Thyroid gland (tissue), 4 donors: ENCODE results near the gene NT5C1A. TPM values are rescaled to one million over a fixed set of nuclear protein-coding genes. Genes with fewer than 3 reads are reported as not detected.
A peak's percentile ranks its signal among the peaks of the same experiment; 100 is the strongest.

Source experiments
- DNase-seq, 2 donors: peaks; one replicate each; pipeline ENCODE4 v3.0.0-alpha.2; 2019
- H3K27ac ChIP-seq, 3 donors: fragments of 200-600 bp; sonication (generic); 1 replicate in 2 of 3; 2 replicates in 1 of 3; pipeline ENCODE4 v1.5.1; 2016 to 2019; ENCODE audit warnings: mild to moderate bottlenecking in 1 of 3, moderate library complexity in 1 of 3
- H3K27me3 ChIP-seq: fragments of 200-600 bp; sonication (generic); one replicate; pipeline ENCODE4 v1.5.1; 2019
- H3K36me3 ChIP-seq, 2 donors: fragments of 200-600 bp; sonication (generic); one replicate each; pipeline ENCODE4 v1.5.1; 2016 to 2019
- H3K4me1 ChIP-seq, 2 donors: fragments of 200-600 bp; sonication (generic); one replicate each; pipeline ENCODE4 v1.5.1; 2017 to 2019
- H3K4me3 ChIP-seq, 3 donors: fragments of 200-600 bp; sonication (generic); replicated peaks in 1 of 3; 1 replicate in 2 of 3; 2 replicates in 1 of 3; pipeline ENCODE4 v1.5.1; 2016; ENCODE audit warnings: mild to moderate bottlenecking in 1 of 3
- H3K9me3 ChIP-seq: fragments of 200-600 bp; sonication (generic); one replicate; pipeline ENCODE4 v1.5.1; 2017
- CTCF ChIP-seq, 6 experiments: fragments of 200-600 bp in 3 of 6; fragments of 450-650 bp in 3 of 6; sonication (generic) in 3 of 6; IDR thresholded peaks; one replicate each; pipeline ENCODE4 v1.5.1; 2016 to 2019; ENCODE audit warnings: antibody characterized with exemption in 6 of 6, mild to moderate bottlenecking in 2 of 6, inconsistent platforms in 1 of 6, moderate library complexity in 1 of 6
- POLR2A ChIP-seq, 2 donors: fragments of 450-650 bp; IDR thresholded peaks; one replicate each; pipeline ENCODE4 v1.6.1; 2017; ENCODE audit warnings: antibody characterized with exemption in 2 of 2, mild to moderate bottlenecking in 2 of 2, moderate library complexity in 1 of 2
- WGBS, 2 donors: methylation state at CpG; one replicate each; pipeline ENCODE4 v1.1.5; 2017; 5-methylcytosine and 5-hydroxymethylcytosine counted together
- intact Hi-C: fragments of 100-400 bp; cut with DNase I; formaldehyde crosslinking; loops from one replicate; pipeline ENCODE4 v1.15.1; 2023
- total RNA-seq, 4 donors: library from RNA; depleted of rRNA; stranded (reverse); fragments of >200 nt; gene quantifications; one replicate each; pipeline ENCODE4 v1.2.3, GENCODE V29; 2016

The NT5C1A gene
- total RNA-seq, 4 donors from 2014 or later: 0.33 to 0.73 TPM; not detected in 2

- Histone ChIP-seq H3K9me3 (no peaks in the 10 kb centered on the region), H3K27ac (no peak overlapping the region), H3K4me1 (peaks cover 0 to 4% of the 10 kb centered on the region in 2 donors), H3K4me3 (no peak overlapping the region), H3K36me3 (no peaks in the 10 kb centered on the region), H3K27me3 (no peaks in the 10 kb centered on the region)
- DNase-seq: no peak
- TF ChIP-seq POLR2A (IDR thresholded peaks at IDR 0.05) (no peak), CTCF (IDR thresholded peaks at IDR 0.05) (no peak)
- intact Hi-C loops: no loop called here
- WGBS, 2 donors: 83 to 94% methylated on average over 4 to 5 of the region's 5 CpGs
These were observed 39.6 kb downstream of the NT5C1A start for GRCh38 chr1:39632323-39632681.

DNA sequence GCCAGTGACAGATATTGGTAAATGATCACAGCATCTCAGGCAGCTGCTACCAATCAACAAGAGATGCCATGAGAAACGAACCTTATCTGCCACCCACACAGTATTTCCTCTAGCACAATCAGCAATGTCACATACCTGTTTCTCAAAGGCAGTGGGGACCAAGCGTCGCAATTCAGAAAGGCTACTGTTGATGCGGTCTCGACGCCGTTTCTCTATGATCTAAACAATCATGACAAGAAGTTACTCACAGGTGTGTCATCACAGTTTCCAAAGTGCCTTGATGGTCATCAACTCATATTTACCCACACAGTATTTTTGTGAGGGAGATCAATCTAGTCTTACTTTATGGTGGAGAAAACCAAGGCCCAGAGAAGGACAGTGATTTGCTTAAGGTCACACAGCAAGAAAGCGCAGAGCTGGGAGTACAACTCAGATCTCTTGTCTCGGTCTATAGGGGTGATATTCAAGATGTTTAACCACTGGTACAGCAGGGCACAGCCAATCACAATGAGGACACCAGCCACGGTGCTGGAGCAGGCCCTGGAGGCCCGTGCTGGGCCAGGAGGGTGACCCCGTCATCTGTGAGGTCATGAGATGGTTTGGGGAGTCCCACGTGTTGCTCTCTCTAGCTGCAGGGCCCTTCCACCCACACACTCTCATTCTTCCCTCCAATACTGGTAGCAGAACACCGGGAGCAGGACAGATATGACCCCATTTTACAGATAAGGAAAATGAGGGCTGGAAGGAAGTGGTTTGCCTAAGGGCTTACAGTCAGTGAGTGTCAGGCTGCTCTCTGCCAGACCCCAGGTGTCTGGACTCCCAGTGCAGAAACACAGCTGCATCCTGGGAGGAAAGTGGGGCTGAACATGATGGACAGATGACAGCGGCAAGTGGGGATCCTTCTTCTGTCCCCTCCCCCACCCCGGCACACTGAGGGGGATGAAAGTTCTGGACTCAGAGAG is 40.3 kb downstream of the NT5C1A start:
- TF ChIP-seq POLR2A (IDR thresholded peaks at IDR 0.05) (no peak), CTCF (IDR thresholded peaks at IDR 0.05) (no peak)
- DNase-seq: no peak
- Histone ChIP-seq H3K27ac (no peak overlapping the region), H3K9me3 (no peaks in the 10 kb centered on the region), H3K36me3 (no peaks in the 10 kb centered on the region), H3K4me3 (no peak overlapping the region), H3K4me1 (peaks cover 0 to 4% of the 10 kb centered on the region in 2 donors), H3K27me3 (no peaks in the 10 kb centered on the region)
- WGBS, 2 donors: 85 to 88% methylated on average over 15 to 16 of the region's 16 CpGs
- intact Hi-C loops: no loop called here

- 94 to 96% methylated on average over 11 of the region's 11 CpGs for WGBS, 2 donors
- intact Hi-C loops: no loop called here
- H3K36me3 ChIP-seq: no peaks in the 10 kb centered on the region
- DNase-seq: no peak
- no peak overlapping the region for H3K4me3 ChIP-seq
- TF ChIP-seq POLR2A (IDR thresholded peaks at IDR 0.05) (no peak), CTCF (IDR thresholded peaks at IDR 0.05) (no peak)
- H3K4me1 ChIP-seq: peaks cover 0 to 12% of the 10 kb centered on the region in 2 donors
- H3K27ac ChIP-seq: no peak overlapping the region
- no peaks in the 10 kb centered on the region for H3K9me3 ChIP-seq
- no peaks in the 10 kb centered on the region for H3K27me3 ChIP-seq
These were observed 43.0 kb downstream of the NT5C1A start for GRCh38 chr1:39628807-39629350.

- 83 to 89% methylated on average over 16 of the region's 16 CpGs for WGBS, 2 donors
- peaks cover 0 to 7% of the 10 kb centered on the region in 2 donors for H3K4me1 ChIP-seq
- H3K36me3 ChIP-seq: no peaks in the 10 kb centered on the region
- no peak overlapping the region for H3K4me3 ChIP-seq
- no peak for TF ChIP-seq CTCF (IDR thresholded peaks at IDR 0.05)
- no peak for TF ChIP-seq POLR2A (IDR thresholded peaks at IDR 0.05)
- H3K27ac ChIP-seq: peak overlapping the region in 1 of 3 donors; percentile 30
- intact Hi-C loops: no loop called here
- H3K27me3 ChIP-seq: no peaks in the 10 kb centered on the region
- H3K9me3 ChIP-seq: no peaks in the 10 kb centered on the region
- DNase-seq: no peak
These were observed 45.3 kb downstream of the NT5C1A start for GRCh38 chr1:39626646-39627045.
